NCI-H524 treated with DMSO at 0.1 percent for 48 hours (cell line): ENCODE data around the gene CAMTA1.
"Not testable (repeated sequence)": the region's sequence is repeated elsewhere in the genome, so short reads cannot be mapped to it uniquely, and the experiment has no call there.

Experiments used
- DNase-seq: peaks from one replicate; lab custom pipeline; 2025; lab: John Stamatoyannopoulos, UW

Gene CAMTA1

DNA sequence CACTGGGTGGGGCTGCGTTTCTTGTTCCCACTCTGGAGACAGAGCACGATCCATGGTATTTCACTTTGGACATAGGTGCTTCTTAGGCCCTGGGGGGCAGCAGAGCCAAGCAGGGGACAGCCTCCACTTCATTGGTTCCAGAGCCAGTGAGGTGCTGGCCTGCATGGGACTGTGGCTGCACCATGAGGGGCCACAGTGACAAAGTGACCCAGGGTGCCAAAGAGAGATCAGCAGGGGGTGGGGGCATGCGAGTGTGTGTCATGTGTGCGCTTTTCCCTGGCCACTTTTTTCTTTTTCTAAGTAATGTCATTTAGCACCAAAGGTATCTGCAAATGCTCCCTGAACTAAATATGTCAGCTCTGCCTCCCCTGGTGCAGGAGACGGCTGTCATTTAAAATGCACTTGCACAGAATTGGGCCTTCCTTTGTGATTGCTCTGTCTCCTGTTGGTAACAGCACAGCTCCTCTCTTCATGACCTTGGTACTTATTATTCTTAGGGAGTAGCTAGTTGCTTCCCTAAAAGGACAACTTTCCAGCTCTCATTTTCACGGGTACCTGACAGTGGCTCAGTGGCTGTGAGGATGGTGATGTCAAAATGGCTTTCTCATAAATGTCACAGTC, 910.4 kb downstream of the CAMTA1 start:
- no peak for DNase-seq

DNA sequence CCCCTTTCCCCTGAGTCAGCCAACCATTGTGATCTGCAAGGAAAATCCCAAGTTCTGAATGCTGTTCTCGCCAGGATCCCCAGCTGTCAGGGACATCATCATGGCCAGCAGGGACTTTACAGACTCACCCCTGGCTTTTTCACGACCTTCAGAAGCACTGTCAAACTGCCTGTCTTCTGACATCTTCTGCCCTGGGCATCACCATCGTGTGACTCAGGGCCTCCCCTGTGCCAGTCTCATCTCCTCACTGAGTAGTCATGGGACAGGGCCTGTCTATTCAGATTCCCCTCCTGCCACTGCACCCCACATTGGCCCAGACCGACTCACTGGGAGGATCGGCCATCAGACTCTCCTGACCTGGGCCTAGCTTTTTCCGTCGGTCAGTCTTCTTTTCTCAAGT, 913.4 kb downstream of the CAMTA1 start:
- DNase-seq = no peak

DNA sequence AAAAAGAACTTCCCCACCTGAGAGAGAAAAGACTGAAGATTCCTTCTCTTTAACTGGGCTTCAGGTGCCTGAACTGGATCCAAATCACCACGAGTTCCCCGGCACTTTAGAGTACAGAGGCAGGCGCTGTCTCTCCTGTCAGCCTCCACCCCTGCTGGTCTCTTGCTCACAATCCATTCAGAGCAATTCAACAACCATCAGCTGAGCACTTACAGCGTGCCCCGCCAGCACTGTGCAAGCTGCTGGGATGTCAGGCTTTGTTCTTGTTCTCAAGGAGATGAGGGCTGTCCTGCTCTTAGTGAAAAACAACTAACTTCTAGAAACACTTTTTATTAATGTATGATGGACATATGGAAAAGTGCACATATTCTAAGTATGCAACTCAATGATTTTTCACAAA, 917.1 kb downstream of the CAMTA1 start:
- DNase-seq = no peak

DNA sequence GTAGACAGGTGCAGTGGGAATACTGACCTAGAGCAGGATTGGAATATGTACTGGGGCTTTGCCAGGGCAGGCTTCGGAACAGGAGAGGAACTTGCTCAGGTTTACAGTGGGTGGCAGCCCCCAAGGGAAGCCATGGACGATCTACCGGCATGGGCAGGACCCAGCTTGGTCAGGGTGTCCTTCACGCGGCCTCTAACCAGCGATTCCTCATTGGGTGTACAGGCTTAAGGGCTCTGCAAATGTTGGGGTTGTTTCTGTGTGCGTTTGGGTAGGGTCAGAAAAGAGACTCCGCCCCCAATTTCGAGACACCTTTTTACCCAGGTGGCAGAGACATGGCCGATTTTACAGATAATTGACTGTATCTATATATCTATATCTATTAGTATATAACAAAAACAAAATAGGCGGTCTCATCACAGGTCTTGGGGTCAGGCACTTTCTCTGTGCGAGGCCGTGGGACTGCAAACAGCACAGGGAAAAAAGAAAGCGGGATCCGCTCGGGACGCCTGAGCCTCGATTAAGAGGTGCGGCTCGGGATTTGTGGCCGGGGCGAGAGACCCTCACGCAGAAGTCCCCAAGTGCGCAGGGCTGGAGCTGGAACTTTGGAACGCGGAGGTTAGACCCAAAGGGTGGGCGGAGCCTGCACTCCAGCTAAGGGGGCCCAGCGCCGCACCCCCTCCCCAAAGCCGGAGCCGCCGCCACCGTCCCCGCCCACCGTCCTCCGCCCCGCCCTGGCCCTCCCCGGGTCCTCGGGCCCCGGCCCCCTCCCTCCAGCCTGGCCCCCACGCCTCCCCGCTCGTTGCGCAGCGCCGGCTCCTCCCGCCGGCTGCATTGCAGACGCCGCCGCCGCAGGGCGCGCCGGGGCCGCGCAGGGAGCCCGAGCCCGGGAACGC, 918.3 kb downstream of the CAMTA1 start:
- no peak for DNase-seq

DNA sequence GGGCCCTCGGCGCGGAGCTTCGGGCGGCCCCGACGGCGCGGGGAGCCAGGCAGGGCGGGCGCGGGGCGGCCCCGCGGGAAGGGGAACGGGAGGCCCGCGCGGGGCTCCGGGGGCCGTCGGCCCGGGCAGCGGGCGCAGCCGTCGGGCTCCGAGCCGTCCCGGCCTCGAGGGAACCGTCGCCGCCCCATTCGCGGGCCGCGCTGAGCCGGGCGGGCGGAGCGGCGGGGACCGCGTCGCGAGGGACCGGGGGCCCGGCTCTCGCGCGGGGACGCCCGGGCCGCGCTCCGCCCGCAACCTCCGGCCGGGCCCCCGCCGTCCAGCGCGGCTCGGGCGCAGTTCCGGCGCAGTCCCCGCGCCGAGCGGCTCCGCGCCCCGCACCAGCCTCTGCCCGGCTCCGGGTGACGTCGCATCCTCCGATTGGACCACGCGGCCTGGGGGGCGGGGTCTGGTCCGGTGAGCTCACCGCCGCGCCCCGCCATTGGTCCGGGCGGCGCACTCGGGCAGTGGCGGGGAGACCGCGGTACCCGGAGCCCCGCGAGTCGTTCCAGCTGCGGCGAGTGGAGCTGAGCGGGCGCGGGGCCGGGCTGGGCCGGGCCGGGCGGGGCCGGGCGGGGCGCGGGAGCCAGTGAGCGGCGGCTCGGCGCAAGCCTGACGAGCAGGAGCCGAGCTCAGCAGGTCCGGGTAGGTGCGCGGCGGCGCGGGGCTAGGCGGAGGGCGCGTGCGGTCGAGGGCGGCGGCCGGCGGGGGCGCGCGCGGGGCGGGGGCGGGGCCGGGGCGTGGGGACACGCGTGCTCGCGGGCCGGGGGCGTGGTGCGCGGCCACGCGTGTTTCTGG, 919.2 kb downstream of the CAMTA1 start:
- DNase-seq = peak; percentile 27

DNA sequence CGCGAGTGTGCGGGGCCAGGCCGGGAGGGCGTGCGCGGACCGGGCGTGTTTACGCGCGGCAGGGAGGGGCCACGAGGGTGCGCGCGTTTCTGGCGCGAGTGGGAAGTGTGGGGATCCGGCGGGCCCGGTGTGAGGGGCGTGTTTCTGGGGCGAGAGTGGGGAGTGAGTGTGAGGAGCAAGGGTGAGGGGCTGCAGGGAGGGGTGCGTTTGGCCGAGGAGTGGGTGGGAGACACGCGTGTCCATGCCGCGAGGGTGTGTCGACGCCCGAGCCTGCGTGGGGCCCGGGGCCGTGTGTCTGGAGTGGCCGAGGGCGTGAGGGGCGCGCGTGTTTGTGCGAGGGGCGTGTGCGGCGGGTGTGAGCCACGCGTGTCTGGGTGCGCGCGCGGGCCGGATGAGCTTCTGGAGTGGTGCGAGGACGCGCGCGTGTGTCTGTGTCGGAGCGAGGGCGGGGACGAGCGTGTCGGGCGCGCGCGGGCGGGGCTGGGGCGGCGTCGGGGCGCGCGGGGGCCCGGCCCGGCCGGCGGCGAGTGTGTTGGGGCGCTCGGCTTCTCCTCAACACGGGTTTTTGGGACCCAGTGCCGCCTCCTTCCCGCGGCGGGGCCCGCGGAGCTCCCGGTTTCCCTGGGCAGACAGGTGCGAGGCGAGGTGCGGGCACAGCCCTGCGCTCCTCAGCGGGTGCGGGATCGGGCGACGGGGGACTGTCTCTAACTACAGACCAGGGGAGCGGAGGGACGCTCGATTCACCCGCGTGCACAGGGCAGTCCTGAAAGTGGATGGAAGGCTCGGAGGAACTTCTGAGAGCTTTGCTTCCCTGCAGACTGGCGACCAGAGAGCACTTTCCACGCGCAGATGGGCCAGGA, 920.0 kb downstream of the CAMTA1 start:
- DNase-seq = no peak

DNA sequence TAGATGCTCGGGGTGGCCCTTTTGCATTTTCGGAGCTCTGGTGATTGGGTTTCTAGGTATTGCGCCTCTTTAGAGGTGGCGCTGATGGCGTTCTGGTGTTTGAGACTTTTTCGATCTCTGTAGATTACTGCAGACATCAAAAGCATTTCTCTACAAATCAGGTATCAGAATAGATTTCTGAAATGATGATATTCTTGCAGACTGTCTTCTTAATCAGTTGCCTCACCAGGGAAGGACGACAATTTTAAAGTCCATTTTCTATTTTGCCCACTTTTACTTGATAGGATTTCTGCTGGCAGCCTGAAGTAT, 920.6 kb downstream of the CAMTA1 start:
- DNase-seq = no peak

DNA sequence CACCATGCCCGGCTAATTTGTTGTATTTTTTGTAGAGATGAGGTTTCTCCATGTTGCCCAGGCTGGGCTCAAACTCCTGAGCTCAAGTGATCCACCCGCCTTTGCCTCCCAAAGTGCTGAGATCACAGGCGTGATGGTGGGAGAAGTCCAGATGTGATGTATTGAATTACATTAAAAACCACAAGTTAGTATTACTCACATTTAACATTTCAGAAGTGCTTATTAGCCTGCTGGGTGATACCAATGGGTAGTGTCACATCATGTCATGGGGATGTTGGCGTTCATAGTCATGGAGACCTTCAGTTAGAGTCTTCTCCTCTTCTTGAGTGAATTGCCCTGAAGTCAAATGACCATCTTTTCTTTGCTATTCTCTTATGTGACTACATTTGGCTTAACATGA, 922.3 kb downstream of the CAMTA1 start:
- no peak for DNase-seq

DNA sequence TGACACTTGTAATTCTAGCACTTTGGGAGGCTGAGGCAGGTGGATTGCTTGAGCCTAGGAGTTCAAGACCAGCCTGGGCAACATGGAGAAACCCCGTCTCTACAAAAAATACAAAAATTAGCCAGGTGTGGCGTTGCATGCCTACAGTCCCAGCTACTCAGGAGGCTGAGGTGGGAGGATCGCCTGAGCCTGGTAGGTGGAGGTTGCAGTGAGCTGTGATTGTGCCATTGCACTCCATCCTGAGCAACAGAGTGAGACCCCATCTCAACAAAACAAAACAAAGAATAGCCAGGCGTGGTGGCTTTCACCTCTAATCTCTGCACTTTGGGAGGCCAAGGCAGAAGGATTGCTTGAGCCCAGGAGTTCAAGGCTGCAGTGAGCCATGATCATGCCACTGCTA, 922.8 kb downstream of the CAMTA1 start:
- not testable (repeated sequence) for DNase-seq

DNA sequence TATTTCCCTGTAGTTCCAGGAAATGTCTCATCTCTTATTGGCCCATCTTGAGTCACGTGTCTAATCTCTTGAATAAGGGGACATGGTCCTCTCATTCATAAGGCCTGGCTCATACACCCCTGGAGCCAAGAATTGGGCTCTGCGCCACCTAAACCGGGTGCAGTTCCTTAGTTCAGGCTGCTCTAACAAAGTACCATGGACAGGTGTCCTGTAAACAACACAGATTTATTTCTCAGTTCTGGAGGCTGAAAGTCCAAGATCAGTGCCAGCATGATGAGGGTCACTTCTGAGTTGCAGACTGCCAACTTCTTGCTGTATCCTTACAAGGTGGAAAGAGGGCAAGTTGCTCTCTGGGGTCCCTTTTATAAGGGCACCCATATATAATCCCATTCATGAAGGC, 925.6 kb downstream of the CAMTA1 start:
- no peak for DNase-seq

DNA sequence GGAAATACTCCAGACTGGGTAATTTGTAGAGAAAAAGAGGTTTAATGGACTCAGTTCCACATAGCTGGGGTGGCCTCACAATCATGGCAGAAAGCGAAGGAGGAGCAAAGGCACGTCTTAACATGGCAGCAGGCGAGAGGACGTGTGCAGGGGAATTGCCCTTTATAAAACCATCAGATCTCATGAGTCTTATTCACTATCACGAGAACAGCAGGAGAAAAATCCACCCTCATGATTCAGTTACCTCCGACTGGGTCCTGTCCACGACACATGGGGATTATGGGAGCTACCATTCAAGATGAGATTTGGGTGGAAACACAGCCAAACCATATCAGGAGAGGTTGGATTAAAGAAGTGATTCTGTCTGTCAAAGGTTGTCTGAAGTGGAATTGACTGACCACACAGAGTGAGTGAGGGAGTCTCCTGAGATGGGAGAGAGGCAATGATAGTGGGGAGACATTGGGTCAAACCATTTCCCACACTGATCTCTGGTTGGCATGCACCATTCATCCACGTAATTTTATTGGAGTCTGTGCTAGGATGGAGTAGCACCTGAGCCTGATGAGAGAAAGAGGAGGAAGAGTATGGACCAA, 927.6 kb downstream of the CAMTA1 start:
- DNase-seq = no peak

DNA sequence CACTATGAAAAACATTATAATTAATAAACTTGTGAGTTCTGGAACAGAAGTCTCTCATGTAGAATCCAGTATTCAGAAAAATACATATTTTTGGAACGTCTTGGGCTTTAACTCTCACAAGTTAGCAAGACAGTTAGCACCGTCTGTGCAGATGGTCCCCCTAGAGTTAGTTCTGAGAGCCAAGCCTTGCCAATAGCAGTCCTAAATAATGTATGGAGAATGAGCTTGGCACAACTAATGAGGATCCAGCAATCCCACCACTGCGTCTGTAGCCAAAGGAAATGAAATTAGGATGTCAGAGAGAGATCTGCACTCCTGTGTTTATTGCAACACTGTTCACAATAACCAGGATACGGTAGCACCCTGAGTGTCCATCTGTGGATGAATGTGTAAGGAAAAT, 931.3 kb downstream of the CAMTA1 start:
- DNase-seq = no peak

DNA sequence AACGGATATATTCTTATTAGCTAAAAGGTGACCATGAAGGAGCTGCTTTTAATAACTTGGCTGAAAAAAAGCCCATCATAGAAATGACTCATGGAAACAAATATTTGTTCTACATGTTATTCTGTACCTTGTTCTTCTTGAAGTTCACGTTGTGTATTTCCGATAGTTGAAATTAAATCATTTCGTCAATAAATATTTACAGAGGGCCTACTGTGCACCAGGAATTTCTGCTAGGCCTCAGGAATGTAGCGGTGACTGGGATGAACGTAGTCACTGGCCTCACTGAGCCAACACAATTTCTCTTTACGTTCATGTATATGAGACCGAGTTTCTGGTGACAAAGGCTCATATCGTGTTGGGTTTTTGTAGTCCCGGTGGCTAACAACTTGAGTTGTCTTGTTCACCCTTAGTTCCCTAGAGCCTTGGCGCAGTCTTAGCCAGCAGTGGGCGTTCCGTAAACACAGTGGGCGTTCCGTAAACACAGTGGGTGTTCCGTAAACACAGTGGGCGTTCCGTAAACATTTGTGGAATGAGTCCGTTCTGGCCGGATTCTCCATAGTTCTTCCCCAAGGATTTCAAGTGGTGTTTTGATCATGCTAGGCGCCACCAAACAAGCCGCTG, 932.6 kb downstream of the CAMTA1 start:
- DNase-seq = no peak

DNA sequence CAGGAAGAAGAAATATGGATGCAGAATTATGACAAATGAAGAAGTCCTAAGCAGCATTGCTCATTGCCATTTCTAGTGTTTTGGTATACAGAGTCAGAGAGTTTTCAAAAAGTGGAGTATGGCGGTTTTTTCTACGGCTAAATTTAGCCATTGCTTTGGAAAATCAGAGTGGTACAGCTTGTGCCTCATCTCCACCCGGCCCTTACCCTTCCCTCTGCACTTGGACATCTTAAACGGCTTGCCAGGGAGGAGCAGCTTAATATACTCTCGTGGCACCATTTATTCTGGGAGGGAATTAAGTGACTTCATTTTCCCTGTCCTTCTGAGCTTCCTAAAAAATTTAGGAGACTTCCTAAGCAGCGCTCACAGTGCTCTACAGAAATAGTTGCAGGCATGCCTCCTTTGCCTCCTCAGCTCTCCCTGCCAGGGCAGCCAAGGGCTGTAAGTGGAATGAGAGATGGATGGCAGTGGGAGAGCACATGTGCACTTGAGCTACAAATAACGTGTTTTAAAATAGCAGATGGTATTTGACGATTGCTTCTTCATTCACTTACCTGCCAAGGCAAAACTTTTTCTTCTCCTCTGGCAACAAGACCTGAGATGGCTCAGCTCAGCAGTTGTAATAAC, 934.3 kb downstream of the CAMTA1 start:
- no peak for DNase-seq

DNA sequence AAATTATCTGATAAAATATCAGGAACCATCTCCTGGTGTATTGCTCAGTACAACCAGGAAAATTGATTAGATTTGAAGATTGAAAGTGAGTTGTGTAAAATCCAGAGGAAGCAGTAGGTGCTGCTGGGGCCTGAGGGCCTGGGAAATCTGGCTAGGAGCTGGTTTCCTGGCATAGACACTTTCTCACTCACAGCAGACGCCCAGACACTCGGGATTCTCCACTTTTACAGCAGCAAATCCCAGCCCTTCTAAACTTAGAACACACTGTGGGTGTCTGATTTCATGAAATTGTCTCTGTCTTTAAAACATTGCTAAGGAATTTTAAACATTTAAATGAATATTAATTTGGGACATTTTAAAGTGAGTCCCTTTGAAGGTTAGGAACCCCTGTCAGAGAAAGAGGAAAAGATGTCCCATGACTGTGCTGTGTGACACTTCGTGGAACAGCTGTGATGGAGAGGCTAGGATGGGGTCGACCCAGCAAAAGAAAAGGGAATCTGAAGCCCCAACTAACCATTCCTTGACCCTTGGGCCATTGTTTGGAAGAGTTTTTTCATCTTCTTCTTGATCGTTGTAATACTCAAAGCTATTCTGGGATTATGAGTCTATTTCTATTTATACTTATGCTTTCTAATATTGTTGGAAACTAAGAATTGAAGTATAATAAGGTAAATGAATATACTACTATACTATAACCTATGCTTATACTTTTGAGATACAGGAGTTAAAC, 936.9 kb downstream of the CAMTA1 start:
- DNase-seq = no peak

DNA sequence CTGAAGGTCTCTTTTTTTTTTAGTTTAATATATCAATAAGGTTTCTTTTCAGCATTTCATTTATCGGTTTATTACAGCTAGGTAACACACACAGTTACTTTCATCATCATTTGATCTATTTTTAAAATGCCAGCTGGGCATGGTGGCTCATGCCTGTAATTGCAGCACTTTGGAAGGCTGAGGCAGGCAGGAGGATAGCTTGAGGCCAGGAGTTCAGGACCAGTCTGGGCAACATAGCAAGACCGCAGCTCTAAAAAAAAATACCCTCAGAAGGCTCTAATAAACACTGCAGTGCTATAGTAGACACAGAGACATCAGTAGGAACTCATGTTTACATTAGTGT, 937.4 kb downstream of the CAMTA1 start:
- DNase-seq = no peak

DNA sequence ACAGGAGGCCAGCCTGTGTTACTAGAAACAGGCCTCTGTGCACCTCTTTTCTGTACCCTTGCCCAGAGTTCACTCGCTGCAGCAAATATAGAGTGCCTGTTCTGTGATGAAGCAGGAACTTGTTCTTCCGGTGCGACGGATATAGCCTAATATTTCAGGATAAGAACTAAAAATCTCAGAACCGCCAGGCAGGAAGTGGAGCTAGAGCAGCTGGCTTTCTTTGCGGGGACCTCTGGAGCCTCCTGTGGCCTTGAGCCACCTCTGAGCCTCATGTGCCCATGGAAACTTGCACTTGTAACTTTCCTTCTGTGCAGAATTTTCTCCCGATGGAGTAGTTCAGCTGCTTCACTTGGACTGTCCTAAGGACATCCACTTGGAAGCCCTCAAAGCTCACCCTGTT, 941.4 kb downstream of the CAMTA1 start:
- no peak for DNase-seq

DNA sequence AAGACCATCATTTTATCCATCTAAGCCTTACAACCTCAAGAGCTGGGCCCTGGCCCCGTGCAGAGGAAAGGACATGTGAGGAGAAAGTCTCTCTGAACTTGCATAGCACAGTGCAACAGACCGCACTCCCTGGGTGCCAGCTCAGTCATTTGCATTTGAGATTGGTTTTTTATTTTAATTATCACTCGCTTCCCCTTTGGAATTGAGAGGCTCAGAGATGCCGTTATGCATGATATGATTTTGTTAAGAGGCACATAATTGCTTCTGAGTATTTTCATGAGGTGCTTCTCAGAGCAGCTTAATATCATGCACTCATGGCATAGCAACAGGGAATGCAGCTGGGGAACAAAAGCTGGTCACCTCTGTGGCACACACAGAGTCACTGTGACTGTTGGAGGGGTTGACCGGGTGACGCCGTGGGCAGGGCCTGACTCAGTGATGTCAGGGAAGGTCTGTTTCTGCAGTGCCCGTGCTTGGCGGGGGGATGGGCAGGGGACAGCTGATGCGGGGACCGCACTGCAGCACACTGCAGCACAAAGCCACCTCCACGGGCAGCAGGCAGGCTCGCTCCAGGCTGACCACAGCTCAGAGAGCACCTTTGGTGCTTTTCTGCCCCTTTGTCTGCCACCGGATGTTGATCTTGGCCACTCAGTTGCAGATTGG, 942.7 kb downstream of the CAMTA1 start:
- DNase-seq = no peak

DNA sequence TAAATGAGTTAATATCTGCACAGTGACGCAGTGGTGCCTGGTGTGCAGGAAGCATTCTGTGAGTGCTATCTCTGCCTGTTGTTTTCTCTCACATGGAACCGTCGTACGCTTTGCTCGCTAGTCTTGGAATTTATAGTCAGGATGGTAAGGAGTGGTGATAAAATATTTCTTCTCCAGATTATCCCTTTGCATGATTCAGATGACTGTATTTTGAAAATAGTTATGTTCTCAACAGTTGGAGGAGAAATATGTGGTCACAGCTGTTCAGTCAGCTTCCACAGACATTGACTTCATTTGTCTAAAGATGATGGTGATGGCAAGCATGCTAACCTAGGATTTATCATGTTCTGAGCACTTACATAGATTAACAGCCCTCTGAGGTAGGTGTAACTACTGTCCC, 944.5 kb downstream of the CAMTA1 start:
- DNase-seq = no peak

DNA sequence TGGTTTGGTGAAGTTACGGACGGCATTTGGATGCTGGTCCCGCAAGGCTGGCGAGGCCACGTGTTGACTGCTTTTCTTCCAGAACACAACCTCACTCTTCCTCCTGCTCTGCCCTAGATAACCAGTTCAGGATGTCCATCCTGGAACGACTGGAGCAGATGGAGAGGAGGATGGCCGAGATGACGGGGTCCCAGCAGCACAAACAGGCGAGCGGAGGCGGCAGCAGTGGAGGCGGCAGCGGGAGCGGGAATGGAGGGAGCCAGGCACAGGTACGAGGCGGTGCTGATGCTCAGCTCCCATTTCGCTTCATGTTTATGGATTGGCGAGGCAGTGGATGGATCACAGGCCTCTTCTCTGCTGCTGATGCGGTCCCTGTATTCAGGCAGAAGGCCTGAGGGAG, 947.1 kb downstream of the CAMTA1 start:
- DNase-seq = no peak
